SW480 (cell line): Measurements from ENCODE around the gene DENND6B.
"Not testable (repeated sequence)": the region's sequence is repeated elsewhere in the genome, so short reads cannot be mapped to it uniquely, and the experiment has no call there.

Experiments
- DNase-seq: peaks from one replicate; pipeline ENCODE4 v3.0.0-alpha.2; 2016; ENCODE audit warnings: low spot score

Gene DENND6B, protein sequence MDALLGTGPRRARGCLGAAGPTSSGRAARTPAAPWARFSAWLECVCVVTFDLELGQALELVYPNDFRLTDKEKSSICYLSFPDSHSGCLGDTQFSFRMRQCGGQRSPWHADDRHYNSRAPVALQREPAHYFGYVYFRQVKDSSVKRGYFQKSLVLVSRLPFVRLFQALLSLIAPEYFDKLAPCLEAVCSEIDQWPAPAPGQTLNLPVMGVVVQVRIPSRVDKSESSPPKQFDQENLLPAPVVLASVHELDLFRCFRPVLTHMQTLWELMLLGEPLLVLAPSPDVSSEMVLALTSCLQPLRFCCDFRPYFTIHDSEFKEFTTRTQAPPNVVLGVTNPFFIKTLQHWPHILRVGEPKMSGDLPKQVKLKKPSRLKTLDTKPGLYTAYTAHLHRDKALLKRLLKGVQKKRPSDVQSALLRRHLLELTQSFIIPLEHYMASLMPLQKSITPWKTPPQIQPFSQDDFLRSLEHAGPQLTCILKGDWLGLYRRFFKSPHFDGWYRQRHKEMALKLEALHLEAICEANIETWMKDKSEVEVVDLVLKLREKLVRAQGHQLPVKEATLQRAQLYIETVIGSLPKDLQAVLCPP

DNA sequence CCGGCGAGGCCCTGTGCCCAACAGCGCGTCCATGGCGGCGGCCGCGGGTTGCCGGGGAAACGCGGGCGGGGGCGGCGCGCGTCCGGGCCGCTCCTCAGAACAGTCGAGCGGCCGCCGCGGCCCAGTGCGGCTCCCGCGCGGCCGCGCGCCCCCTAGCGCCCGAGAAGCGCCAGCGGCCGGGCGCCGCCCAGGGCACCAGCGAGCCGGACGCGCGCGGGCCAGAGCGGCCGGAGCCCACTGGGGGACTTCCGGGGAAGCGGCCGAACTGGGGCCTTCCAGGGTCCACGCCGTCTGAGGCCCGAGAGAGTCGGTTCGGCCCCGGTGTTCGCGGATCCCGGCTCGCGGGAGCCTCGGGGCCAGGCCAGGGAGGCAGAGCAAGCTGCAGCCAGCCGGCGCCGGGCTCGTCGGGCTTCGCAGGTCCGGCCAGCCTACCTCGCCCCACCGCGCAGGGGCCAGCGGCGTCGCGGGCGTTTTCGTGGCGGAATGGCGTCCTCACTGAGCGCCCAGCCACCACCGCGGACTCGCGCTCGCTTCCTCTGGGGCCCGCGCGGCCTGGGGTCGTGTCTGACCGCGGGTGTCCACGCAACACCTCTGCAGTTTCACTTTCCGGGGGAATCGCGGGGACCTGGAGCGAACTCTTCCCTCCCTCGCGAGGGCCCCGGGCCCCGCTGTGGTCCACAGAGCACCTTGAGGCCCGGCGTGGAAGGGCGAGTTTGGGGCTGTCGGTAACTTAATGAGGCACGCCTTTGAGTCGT lies at the start of gene DENND6B:
TSS of gene DENND6B (minus strand) at position 57 of the 755 bp plus-strand sequence. CDS start at position 33, 24 bp downstream.
- peak; percentile 62 for DNase-seq

DNA sequence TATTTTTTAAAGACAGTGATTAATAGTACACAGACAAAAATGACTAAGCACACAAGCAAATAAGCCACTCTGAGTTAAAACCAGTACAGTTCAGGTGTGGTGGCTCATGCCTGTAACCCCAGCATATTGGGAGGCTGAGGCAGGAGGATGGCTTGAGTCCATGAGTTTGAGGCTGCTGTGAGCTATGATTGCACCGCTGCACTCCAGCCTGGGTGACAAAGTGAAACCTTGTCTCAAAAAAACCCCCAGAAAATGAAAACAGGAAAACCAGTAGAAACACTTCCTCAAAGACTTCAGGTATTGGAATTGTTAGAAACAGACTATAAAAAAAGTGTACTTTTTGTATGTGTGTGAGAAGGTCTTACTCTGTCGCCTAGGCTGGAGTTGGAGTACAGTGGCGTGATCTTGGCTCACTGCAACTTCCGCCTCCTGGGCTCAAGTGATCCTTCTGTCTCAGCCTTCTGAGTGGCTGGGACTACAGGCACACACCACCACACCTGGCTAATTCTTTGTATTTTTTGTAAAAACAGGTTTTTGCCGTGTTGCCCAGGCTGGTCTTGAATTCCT lies 49.4 kb upstream of the DENND6B start:
- DNase-seq = no peak

DNA sequence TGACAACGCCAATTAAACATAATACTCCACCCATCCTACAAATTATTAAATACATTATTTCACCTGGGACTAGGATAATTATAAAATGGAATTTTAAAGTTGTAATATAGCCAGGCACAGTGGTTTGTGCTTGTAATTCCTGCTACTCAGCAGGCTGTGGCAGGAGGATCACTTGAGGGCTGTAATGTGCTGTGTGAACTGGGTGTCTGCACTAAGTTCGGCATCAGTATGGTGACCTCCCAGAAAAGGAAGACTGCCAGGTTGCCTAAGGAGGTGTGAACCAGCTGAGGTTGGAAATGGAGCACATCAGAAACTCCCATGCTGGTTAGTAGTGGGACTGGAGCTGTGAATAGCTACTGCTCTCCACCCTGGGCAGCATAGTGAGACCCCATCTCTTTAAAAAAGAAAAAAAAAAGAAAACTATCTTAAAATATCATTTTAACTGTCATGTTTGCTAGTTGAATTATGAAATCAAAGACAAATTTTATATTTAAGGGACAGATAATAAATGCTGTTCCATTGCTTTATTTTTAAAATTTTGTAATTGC lies 44.4 kb upstream of the DENND6B start:
- no peak for DNase-seq

DNA sequence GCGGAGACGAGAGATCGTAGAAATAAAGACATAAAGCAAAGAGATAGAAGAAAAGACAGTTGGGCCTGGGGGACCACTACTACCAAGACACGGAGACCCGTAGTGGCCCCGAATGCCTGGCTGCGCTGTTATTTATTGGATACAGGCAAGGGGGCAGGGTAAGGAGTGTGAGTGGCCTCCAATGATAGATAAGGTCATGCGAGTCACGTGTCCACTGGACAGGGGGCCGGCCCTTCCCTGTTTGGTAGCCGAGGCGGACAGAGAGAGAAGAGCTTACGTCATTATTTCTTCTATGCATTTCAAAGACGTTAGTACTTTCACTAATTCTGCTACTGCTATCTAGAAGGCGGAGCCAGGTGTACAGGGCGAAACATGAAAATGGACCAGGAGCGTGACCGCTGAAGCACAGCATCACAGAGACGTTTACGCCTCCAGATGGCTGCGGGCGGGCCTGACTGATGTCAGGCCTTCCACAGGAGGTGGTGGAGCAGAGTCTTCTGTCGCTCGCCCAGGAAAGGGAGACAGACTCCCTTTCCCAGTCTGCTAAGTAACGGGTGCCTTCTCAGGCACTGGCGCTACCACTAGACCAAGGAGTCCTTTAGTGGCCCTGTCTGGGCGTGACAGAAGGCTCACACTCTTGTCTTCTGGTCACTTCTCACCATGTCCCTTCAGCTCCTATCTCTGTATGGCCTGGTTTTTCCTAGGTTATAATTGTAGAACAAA lies 41.1 kb upstream of the DENND6B start:
- no peak for DNase-seq

DNA sequence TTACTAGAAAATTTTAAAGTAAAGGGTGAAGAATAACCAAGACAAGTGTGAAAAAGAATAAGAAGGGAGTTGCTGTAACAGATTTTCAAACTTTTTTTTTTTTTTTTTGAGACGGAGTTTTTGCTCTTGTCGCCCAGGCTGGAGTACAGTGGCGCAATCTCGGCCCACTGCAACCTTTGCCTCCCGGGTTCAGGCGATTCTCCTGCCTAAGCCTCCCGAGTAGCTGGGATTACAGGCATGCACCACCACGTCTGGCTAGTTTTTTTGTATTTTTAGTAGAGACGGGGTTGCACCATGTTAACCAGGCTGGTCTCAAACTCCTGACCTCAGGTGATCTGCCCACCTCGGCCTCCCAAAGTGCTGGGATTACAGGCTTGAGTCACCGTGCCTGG lies 37.0 kb upstream of the DENND6B start:
- not testable (repeated sequence) for DNase-seq

DNA sequence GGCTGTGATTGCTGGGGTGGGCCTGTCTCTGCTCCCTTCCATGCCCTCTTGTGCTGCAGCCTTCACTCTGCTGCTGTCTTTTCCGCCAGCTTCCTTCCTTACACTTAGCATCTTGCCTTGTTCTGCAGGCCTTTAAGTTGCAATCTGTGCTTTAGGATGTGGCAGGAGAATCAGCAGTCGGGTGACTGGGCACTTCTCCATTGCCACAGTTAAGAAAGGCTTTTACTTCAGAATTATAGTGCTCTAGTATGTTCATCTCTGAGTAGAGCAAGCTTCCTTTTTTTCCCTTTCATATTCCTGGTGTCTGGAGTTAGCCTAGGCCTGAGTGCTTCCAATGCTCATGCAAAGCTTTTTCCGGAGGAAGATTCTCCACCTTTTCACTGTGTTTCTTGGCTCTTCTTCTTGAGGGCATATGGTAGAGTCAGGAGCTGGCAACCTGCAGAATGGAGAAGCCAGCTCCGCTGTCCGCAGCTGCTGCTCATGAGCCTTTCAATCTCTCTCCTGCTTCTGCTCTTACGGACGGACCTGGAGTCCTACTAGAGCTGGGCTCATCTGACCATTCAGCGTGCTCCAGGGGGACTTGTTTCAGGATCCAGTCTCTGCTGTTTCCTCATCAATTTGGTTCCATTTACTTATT lies 36.5 kb upstream of the DENND6B start:
- DNase-seq = no peak

DNA sequence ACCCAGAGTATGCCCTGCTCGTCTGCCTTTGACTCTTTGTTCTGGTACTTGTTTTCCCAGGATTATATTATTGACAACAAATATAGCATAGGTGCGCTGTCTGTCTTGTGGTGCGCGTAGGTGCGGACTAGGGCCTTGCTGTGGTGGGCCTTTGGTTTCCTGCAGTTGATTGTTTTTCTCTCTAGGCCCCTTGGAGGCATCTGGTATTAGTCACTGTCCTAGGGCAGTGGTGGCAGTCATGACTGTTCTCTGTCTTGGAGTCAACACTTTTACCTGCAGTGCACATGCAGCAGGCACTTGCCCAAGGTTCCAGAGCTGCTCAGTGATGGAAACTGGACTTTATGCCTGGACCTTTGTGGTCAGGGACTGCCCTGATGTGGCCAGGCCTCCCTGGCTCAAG lies 34.9 kb upstream of the DENND6B start:
- no peak for DNase-seq

DNA sequence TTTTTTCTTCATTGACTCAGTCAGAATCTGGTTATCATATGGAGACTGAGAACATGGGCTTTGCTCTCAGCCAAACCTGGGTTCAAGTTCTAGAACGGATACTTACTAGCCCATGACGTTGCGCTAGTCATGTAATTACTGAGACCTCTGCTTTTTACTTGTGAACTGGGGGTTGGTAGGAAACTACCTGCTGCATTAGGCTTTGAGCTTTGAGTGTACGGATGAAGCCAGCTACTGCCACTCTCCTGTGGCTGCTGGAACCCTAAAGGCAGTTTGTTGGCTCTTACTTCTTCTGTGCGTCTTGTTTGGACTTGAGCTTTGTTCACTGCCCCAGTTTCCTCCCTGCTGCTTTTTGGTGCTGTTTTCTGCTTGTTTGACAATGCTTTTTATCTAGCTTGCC lies 34.4 kb upstream of the DENND6B start:
- no peak for DNase-seq

DNA sequence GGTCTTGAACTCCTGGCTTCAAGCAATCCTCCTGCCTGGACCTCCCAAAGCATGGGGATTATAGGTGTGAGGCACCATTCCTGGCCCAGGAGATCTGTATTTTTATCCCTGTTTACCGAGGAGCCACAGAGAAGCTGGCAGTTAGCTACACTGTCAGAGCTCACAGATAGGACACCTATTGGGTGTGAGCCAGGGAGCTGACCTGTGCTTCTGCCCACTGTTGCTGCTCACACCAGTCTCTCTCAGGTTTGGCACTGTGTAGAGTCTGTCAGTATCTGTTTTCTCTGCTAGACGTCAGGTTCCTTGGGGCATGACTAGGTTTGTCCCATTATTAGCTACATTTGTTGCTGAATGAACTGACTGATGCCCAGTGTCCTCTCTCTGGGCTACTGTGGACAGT lies 33.8 kb upstream of the DENND6B start:
- no peak for DNase-seq

DNA sequence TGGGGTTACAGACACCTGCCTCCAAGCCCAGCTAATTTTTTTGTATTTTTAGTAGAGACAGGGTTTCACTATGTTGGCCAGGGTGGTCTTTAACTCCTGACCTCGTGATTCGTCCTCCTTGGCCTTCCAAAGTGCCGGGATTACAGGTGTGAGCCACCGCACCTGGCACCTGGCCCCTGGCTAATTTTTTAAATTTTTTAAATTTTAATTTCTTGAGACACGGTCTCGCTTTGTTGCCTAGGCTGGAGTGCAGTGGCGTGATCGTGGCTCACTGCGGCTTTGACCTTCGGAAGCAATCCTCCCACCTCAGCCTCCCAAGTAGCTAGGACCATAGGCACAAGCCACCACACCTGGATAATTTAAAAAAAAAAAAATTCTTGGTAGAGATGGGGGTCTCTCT lies 30.9 kb upstream of the DENND6B start:
- no peak for DNase-seq

DNA sequence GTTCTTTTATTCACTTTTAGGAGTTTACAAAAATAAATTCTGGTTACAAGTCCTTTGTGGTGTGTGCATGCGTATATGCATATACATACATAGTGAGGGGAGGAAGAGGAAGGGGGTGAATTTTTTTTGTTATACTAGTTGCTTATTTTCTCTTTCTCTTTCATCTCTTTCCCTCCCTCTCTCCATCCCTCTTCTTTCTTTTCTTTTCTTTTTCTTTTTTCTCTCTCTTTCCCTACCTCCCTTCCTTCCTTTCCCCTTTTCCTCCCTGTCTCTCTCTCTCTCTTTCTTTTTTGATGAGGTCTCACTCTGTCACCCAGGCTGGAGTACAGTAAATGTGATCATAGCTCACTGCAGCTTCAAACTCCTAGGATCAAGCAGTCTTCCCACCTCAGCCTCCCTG lies 30.4 kb upstream of the DENND6B start:
- no peak for DNase-seq

DNA sequence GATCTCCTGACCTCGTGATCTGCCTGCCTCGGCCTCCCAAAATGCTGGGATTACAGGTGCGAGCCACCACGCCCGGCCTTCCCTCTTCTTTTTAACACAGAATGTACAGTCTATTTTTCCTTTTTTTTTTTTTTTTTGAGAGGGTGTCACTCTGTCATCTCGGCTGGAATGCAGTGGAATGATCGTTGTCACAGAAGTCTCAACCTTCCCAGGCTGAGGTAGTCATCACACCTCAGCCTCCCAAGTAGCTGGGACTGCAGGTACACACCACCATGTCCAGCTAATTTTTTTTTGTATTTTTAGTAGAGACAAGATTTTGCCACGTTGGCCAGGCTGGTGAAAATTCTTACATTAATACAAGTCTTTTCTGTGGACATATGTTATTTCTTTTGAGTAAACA lies 29.4 kb upstream of the DENND6B start:
- DNase-seq = no peak

DNA sequence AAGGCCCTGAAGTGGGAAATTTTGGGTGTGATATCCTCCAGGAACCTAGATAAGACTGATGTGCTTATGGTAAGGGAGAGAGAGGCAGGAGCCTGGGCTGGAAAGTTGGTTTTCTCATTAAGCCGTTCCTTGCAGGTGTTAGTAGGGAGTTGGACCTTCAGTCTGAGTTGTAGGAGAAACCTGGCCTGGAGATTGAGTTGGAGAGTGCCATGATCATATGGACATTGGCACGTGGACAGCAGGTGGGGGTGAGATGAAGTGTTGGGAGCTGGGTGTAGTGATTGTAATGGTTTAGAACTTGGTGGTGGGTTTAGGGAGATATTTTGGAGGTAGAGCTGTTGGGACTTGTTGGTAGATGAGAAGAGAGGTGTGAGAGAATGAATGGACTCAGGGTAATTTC lies 21.2 kb upstream of the DENND6B start:
- DNase-seq = no peak

DNA sequence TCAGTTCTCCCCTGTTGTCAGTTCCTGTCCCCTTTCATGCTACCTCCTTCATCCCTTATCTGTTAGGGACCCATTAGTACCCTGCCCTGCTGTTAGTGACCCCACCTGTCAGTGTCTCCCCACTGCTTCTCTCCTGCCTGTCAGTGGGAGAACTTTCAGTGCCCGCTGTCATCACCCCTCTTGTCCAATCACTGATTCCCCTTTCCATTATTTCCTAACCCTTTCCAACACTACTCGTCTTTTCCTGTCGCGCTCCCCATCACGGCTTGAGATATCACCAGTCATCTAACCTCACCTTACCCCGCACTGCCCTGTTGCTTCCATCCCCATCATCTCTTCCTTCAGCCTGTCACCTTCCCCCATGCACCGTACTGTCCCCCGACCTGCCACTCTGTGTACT lies 20.3 kb upstream of the DENND6B start:
- no peak for DNase-seq

DNA sequence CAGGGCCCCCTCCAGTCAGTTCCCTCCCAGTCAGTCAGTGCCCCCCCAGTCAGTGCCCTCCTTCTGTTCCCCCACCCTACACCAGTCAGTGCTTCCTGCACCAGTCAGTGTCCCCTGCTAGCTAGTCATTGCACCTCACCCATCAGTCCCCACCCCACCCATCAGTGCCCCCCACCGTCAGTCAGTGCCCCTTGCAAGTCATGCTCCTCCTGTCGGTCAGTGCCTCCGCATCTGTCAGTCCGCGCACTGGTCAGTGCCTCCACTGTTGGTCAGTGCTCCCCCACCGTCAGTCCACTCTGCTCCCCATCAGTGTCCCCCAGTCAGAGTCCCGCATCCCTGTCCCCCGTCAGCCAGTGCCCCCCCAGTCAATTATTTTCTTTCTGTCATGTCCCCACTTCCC lies 19.7 kb upstream of the DENND6B start:
- no peak for DNase-seq

DNA sequence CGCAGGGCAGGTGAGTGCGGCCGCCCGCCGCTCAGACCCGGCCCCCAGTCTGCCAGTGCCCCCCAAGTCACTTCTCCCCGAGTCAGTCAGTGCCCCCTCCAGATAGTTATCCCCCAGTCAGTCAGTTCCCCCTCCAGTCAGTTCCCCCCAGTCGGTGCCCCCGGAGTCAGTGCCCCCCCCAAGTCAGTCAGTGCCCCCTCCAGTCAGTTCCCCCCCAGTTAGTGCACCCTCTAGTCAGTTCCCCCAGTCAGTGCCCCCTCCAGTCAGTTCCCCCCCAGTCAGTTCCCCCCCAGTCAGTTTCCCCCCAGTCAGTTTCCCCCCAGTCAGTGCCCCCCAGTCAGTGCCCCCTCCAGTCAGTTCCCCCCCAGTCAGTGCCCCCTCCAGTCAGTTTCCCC lies 16.7 kb upstream of the DENND6B start:
- DNase-seq = no peak

DNA sequence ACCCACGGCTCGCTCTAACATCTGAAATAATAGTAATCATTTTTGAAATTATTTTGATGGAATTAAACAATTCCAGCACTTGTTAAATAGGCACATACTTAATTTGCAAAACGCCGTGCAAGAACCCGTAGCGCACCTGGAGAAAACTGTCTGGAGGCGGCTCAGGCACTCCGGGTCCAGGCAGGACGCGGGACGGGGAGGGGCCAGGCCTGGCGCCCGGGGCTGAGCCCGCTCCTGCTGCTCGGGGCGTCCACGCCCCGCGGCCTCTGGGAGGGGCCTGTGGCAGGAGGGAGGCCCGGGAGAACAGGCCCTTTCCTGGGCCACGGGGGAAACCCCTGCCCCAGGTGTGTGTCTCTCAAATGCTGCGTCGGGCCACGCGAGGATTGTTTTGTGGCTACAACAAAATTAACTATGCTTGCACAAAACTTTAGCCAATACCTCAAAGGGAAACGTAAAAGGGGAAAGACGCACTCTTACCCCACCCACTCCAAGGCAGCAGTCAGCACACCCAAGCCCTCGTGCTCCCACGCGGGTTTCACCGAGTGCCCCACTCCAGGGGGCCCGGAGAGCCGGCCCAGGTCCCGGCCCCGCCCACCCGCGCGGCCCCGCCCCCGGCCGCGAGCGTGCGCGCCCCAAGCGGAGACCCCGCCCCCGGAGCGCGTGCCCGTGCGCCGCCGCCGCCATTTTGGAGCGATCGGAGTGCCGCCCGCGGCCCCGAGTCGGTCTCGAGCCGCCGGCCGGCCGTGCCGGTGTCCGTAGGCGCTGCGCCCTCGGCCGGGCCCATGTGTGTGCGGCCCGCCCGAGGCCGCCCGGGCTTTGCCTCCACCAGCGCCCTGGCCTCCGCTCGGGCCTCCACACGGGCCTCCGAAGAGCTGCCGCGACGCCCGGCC lies 16.1 kb upstream of the DENND6B start, which contains the start of gene PPP6R2:
TSS of gene PPP6R2 (plus strand) at position 677 of the 890 bp plus-strand sequence. CDS start 50,582 bp downstream, outside the sequence.
- DNase-seq = peak; percentile 54

DNA sequence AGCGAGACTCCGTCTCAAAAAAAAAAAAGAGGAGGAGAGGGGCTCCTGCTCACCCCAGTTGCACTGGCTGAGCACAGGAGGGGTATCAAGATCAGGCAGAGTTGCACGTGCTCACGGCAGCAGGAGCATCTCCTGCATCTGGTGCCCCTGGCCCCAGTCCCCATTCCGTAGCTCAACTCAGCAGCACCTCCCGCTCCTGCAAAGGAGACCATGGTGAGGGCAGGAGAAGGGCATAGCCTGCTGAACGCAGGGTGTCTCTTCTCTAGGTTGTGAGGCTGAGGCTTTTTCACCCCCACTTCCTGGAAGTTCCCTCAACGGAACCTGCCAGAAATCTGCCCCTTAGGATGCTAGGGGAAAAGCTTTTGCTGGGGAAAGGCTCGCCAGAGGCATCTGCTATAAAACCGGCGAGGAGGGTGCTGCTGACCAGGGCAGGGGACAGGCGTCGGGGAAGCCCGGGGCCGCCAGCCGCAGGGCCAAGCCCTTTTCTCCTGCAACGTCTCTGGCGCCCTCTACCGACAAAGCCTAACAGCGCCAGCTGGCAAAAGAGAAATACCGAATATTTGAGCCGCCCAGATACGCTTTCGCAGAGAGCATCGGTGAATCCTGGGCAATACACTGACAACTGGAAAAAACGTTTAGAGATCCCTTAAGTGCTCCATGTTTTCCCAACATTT lies 15.3 kb upstream of the DENND6B start:
- DNase-seq = peak; percentile 86
